GM13977 (cell line): ENCODE results near the gene ARG2.

Source experiments
- DNase-seq: peaks from one replicate; pipeline ENCODE4 v3.0.0; 2012; ENCODE audit warnings: low spot score
- CTCF ChIP-seq: IDR thresholded peaks from 2 replicates; pipeline ENCODE4 v1.5.1; 2012; ENCODE audit warnings: mild to moderate bottlenecking, control low read depth; ENCODE audit not compliant: insufficient read depth; ENCODE audit errors: extremely low read depth, missing control alignments
- in situ Hi-C: fragments of 300-500 bp; cut with MboI; formaldehyde crosslinking; loops from one replicate; pipeline ENCODE4 v1.12.0; 2022; ENCODE audit warnings: low sequenced_read_pairs, low pct_unique_long_range_greater_than_20kb, mixed read lengths, inconsistent platforms; ENCODE audit not compliant: unreplicated experiment

Gene ARG2

DNA sequence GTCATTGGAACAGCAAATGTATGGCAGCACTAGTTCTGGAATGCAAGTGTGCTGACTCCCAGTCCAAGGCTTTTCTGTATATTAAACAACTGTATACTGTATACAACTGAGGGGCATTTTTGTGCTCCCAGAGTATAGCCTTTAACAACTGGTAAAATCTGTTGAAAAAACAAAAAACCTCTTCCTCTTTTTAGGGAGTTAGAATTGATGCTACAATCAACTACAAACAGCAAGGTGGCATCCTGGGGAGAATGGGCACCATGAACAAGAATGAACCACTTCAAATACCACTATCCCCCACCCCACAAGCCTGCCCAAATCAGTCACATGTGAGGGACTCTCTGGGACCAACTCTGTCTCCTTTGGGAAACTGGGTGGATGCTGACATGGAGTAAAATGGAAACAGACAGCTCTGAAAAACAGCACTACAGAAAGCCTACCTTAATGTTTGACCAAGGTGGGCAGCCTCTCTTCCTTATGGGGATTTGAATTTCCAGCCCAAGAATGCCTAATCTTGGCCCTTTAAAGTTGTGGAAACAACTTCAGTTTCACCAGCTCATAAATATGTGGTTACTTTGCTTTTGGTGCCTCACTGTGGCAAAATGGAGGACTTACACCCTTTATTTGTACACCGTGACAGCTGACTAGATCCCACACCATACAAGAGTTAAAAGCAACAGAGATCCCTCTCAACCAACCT, 47.2 kb downstream of the ARG2 start:
- DNase-seq, result peak; percentile 64
- in situ Hi-C loops, result no loop called here
- peak; percentile 68 for TF ChIP-seq CTCF

DNA sequence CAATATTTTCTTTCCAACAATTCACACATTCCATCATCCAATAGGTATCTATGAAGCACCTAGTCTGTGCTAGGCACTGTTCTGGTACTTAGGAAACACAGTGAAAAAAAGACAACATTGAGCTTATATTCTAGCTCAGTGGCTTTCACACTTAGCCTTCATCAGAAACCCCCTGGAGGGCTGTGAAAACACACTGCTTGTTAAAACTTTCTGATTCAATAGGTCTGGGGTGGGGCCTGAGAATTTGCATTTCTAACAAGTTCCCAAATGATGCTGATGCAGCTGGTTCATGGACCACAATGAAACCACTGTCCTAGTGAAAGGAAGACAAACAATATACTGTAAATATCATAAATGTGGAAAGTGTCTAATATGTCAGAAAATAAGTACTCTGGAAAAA, 48.8 kb downstream of the ARG2 start:
- peak; percentile 29 for DNase-seq
- in situ Hi-C loops, result no loop called here
- no peak for TF ChIP-seq CTCF

DNA sequence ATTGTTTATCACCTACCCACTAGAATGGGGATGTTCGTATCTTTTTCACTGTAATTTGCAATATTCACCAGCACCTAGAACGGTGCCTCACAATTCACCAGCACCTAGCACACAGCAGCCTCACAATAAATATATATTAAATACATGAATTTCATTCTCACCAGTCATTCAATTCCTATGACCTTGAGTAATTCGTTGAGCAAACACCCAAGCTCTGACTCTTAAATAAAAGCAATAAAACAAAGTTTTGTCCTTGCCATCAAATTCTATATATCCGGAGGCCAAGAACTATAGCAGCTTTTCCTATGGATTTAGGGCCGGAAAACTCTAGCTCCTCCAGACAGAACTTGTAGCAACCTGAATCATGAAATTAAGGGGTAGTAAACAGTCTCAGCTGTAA, 53.7 kb downstream of the ARG2 start:
- no peak for TF ChIP-seq CTCF
- no peak for DNase-seq
- in situ Hi-C loops, result no loop called here

DNA sequence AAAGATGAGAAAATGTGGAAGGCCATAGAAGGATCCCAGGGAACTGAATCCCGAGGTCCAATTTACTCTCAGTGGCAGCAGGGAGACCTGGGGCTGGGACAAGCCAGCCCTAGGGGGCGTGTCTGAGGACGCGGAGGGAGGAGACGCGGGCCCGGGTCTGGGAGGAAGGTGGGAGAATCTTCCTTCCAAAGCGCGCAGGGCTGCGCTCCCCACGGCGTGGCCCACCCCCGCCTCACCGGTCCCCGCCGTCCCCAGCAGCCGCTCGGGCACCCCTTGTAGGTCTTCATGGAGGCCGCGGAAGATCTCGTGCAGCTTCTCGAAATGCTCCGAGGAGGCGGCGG, 54.4 kb downstream of the ARG2 start:
- in situ Hi-C loops, result no loop called here
- DNase-seq, result peak; percentile 56
- peak; percentile 37 for TF ChIP-seq CTCF

- in situ Hi-C loops, result no loop called here
- DNase-seq, result peak; percentile 89
- TF ChIP-seq CTCF, result peak; percentile 12
Measured at GRCh38 chr14:67674480-67675218, 54.9 kb downstream of the ARG2 start, which contains the start of gene VTI1B. VTI1B (minus strand) TSS chr14:67674632; CDS start chr14:67674489, 143 bp downstream.

- in situ Hi-C loops, result no loop called here
- TF ChIP-seq CTCF, result no peak
- DNase-seq, result no peak
Measured at GRCh38 chr14:67675219-67675582, 55.5 kb downstream of the ARG2 start.
